ENCODE data around the gene ADCY9. TPM values are rescaled to one million over a fixed set of nuclear protein-coding genes. Genes with fewer than 3 reads are reported as not detected.

ADCY9 gene
- total RNA-seq, 2 donors from 2014 or later: 1.2 to 3.3 TPM

GRCh38 chr16:4117250-4117578 lies 972 bp upstream of the ADCY9 start:
- no peaks in the 10 kb centered on the region for H3K4me1 ChIP-seq (ENCODE audit: control insufficient read depth, insufficient read depth, low read length)
- 93 to 95% methylated on average over 8 to 12 of the region's 12 CpGs for WGBS, 2 experiments (ENCODE audit: insufficient coverage in 1 of 2, insufficient read length in 1 of 2)
- no peaks in the 10 kb centered on the region for H3K36me3 Mint-ChIP-seq (ENCODE audit: low read depth)
- H3K4me1 Mint-ChIP-seq: peaks cover 2% of the 10 kb centered on the region
- H3K9me3 ChIP-seq (ENCODE audit: control insufficient read depth, low read length): no peaks in the 10 kb centered on the region
- H3K27ac Mint-ChIP-seq: no peak overlapping the region
- DNase-seq: no peak
- peak overlapping the region; percentile 56 for H3K4me3 Mint-ChIP-seq
- peak overlapping the region; percentile 69 for H3K4me3 ChIP-seq (ENCODE audit: low read length)
- H3K27me3 ChIP-seq (ENCODE audit: control insufficient read depth, insufficient read depth, low read length, poor library complexity, severe bottlenecking): peaks cover 49% of the 10 kb centered on the region
- peaks cover 69% of the 10 kb centered on the region for H3K27me3 Mint-ChIP-seq (ENCODE audit: insufficient read depth)
- H3K27ac ChIP-seq (ENCODE audit: low read depth, low read length): no peak overlapping the region
- no peaks in the 10 kb centered on the region for H3K9me3 Mint-ChIP-seq
- H3K9ac ChIP-seq (ENCODE audit: extremely low read depth, low read length, poor library complexity, severe bottlenecking): no peak overlapping the region
- TF ChIP-seq CTCF (conservative IDR thresholded peaks at IDR 0.05): no peak
- no peaks in the 10 kb centered on the region for H3K36me3 ChIP-seq (ENCODE audit: control insufficient read depth, insufficient read depth, low read length)

- H3K4me1 ChIP-seq (ENCODE audit: control insufficient read depth, insufficient read depth, low read length): no peaks in the 10 kb centered on the region
- Mint-ChIP-seq H3K4me3 (peak overlapping the region; percentile 56), H3K27ac (no peak overlapping the region), H3K36me3 (ENCODE audit: low read depth) (no peaks in the 10 kb centered on the region), H3K9me3 (no peaks in the 10 kb centered on the region), H3K4me1 (peaks cover 2% of the 10 kb centered on the region), H3K27me3 (ENCODE audit: insufficient read depth) (peaks cover 70% of the 10 kb centered on the region)
- DNase-seq: no peak
- H3K9ac ChIP-seq (ENCODE audit: extremely low read depth, low read length, poor library complexity, severe bottlenecking): no peak overlapping the region
- H3K9me3 ChIP-seq (ENCODE audit: control insufficient read depth, low read length): no peaks in the 10 kb centered on the region
- peaks cover 49% of the 10 kb centered on the region for H3K27me3 ChIP-seq (ENCODE audit: control insufficient read depth, insufficient read depth, low read length, poor library complexity, severe bottlenecking)
- no peak overlapping the region for H3K27ac ChIP-seq (ENCODE audit: low read depth, low read length)
- 0% methylated on average over 1 to 71 of the region's 71 CpGs for WGBS, 2 experiments (ENCODE audit: insufficient coverage in 1 of 2, insufficient read length in 1 of 2)
- no peak overlapping the region for H3K4me3 ChIP-seq (ENCODE audit: low read length)
- TF ChIP-seq CTCF (conservative IDR thresholded peaks at IDR 0.05): no peak
- no peaks in the 10 kb centered on the region for H3K36me3 ChIP-seq (ENCODE audit: control insufficient read depth, insufficient read depth, low read length)
These were observed 308 bp downstream of the ADCY9 start for GRCh38 chr16:4115949-4116318.

GRCh38 chr16:4115209-4115948 lies 863 bp downstream of the ADCY9 start:
- H3K9me3 ChIP-seq (ENCODE audit: control insufficient read depth, low read length): no peaks in the 10 kb centered on the region
- 1 to 11% methylated on average over 28 to 75 of the region's 75 CpGs for WGBS, 2 experiments (ENCODE audit: insufficient coverage in 1 of 2, insufficient read length in 1 of 2)
- H3K4me1 ChIP-seq (ENCODE audit: control insufficient read depth, insufficient read depth, low read length): no peaks in the 10 kb centered on the region
- H3K9ac ChIP-seq (ENCODE audit: extremely low read depth, low read length, poor library complexity, severe bottlenecking): no peak overlapping the region
- H3K4me1 Mint-ChIP-seq: peaks cover 2% of the 10 kb centered on the region
- H3K36me3 Mint-ChIP-seq (ENCODE audit: low read depth): no peaks in the 10 kb centered on the region
- no peak overlapping the region for H3K27ac ChIP-seq (ENCODE audit: low read depth, low read length)
- H3K27me3 ChIP-seq (ENCODE audit: control insufficient read depth, insufficient read depth, low read length, poor library complexity, severe bottlenecking): peaks cover 49% of the 10 kb centered on the region
- H3K27me3 Mint-ChIP-seq (ENCODE audit: insufficient read depth): peaks cover 72% of the 10 kb centered on the region
- no peaks in the 10 kb centered on the region for H3K9me3 Mint-ChIP-seq
- peak overlapping the region; percentile 74 for H3K4me3 ChIP-seq (ENCODE audit: low read length)
- TF ChIP-seq CTCF (conservative IDR thresholded peaks at IDR 0.05): no peak
- H3K4me3 Mint-ChIP-seq: peak overlapping the region; percentile 56
- no peaks in the 10 kb centered on the region for H3K36me3 ChIP-seq (ENCODE audit: control insufficient read depth, insufficient read depth, low read length)
- peak; percentile 86 for DNase-seq
- no peak overlapping the region for H3K27ac Mint-ChIP-seq

Measured in endodermal cell (in vitro differentiated cells).